NCI-H510A treated with DMSO at 0.1 percent for 48 hours (cell line): Measurements from ENCODE around the gene RBFOX2.
"Not testable (repeated sequence)": the region's sequence is repeated elsewhere in the genome, so short reads cannot be mapped to it uniquely, and the experiment has no call there.

Experiments used
- DNase-seq: peaks from one replicate; lab custom pipeline; 2025; lab: John Stamatoyannopoulos, UW

RBFOX2 gene

DNA sequence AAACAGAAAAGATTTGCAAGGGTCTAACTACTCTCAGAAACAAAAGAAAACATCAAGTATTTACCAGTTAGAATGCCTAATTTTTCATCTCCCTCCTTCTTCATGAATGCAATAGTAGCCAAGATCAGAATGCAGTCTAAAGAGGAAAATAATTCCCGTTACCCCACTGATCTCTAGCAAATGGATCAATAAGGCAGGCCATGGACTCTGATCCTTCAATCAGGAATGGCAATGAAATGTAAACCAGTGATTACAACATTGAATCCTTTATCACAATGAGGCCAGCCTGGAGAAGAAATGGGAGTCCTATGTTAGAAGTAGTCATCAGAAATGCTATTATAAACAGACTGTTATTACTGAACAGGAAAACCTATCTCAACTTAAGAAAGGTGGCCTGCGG, 204.4 kb downstream of the RBFOX2 start:
- DNase-seq, result no peak

DNA sequence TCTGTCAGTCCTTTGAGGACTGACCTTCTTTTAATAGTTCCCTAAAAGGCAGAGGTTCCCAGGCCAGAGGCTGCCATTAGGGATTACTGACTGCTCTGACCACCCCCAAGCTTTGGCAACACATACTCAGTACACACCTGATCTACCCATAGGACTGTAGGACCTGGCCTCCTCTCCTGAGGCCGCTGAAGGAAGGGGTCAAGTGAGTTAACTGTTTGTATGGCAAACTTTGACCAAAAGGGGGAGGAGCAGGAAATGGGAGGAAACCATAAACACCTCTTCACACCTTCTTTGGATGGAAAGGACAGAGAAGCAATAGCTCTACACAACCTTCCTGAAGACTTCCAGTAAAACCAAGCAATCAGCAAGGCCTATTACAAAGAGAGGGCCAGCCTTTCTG, 207.0 kb downstream of the RBFOX2 start:
- DNase-seq, result no peak

DNA sequence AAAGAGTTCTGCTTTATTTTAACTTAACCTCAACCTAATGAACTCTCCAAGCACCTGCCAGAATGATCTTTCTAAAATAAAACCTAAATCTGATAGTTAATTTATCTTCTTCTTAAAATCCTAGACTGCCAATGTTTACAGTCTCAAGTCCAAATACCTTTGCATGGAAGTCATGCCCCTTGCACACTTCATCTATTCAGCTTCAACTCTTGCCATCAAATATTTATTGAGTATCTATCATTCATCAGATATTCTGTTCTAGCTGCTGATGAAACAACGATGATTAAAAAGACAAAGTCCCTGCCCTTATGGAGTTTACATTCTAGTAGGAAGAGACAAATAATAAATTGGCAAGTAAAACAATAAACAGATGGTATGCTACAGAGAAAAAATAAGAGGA, 209.2 kb downstream of the RBFOX2 start:
- DNase-seq, result no peak

DNA sequence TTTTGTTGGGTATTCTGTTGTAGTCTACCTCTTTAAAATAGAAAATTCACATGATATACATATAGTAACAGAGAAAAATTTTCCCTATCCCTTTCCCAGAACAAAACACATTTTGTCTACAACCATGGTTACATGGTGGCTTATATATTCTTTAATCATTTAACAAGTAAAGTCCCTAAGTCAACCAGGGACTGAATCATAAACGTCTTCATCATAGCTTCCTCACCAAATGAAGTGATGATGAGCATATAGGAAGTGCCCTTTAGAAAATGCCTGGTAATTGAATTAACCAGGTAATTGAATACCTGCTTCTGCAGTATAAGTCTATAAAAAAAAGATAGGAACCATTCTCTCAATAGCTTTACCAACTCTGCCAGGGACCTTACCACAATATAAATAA, 209.7 kb downstream of the RBFOX2 start:
- no peak for DNase-seq

DNA sequence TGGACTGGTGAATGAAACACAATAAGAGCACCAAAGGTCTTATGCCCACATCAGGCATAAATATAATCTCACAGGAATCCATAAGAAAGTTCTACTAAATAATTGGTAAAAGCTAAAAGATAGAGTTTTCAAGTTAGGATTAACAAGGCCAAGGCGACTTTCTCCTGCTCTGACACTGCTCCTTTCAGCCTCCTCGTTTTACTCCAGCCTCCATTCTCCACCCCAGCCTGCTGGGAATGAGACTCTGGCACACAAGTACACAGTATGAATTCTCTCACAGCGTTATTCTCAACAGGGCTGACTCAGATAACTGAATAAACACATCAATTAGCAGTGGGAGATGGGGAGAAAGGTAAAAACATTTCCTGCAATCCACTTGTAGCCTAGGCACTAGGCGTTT, 216.0 kb downstream of the RBFOX2 start:
- no peak for DNase-seq

DNA sequence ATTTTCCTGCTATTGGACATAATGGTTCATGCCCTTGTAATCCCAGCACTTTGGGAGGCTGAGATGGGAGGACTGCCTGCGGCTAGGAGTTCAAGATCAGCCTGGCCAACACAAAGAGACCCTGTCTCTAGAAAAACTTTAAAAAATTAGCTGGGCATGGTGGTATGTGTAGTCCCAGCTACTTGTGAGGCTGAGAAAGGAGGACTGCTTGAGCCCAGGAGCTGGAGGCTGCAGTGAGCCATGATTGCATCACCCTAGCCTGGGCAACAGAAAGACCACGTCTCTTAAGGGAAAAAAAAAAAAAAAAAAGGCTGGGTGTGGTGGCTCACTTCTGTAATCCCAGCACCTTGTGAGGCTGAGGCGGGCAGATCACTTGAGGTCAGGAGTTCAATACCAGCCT, 217.0 kb downstream of the RBFOX2 start:
- DNase-seq, result no peak

DNA sequence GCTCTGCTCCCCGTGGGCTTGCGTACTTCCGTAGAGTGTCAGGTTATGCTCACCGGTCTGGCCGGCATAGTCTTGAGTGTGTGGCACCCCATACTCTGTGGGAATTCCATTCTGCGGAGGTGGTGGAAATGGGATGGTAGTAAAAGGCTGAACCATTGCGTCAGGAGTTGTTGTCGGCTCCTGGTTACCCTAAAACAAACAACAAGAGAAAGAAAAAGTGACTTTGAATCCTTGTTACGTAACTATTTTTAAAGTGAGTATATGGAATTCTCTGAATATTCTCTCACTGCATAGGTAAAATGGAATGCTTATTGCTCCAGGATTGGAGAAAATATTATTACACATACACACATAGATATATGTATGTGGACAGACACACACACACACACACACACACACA, 218.8 kb downstream of the RBFOX2 start:
- no peak for DNase-seq

DNA sequence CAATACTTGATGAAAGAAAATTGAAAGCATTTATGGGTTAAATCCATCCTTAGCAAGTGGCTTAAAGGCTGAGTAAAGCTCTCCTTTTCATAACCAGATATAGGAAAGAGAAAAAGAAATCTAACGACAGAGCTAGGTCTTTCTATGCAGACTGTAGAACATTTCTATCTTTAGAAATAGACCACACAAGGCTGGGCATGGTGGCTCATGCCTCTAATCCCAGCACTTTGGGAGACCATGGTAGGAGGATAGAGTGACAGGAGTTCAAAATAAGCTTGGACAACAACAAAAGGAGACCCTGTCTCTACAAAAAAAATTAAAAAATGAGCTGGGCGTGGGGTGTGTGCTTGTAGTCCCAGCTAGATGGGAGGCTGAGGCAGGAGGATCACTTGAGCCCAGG, 220.2 kb downstream of the RBFOX2 start:
- no peak for DNase-seq

DNA sequence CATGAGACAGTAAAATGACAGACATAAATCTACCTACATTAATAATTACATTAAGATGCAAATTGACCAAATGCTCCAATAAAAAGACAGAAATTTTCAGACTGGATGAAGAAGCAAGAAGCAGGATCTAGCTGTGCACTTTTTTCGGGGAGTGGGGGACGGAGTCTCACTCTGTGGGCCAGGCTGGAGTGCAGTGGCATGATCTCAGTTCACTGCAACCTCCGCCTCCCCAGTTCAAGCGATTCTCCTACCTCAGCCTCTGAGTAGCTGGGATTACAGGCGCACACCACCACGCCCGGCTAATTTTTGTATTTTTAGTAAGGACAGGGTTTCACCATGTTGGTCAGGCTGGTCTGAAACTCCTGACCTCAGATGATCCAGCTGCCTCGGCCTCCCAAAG, 222.0 kb downstream of the RBFOX2 start:
- DNase-seq, result not testable (repeated sequence)

DNA sequence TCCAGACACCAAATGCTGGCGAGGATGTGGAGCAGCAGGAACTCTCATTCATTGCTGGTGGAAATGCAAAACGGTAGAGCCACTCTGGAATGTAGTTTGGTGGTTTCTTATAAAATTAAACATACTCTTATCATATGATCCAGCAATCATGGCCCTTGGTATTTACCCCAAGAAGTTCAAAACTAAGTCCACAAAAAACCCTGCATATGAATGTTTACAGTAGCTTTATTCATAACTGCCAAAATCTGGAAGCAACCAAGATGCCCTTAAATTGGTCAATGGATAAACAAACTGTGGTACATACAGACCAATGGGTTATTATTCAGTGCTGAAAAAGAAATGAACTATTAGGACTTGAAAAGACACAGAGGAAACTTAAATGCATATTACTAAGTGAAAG, 223.2 kb downstream of the RBFOX2 start:
- no peak for DNase-seq

DNA sequence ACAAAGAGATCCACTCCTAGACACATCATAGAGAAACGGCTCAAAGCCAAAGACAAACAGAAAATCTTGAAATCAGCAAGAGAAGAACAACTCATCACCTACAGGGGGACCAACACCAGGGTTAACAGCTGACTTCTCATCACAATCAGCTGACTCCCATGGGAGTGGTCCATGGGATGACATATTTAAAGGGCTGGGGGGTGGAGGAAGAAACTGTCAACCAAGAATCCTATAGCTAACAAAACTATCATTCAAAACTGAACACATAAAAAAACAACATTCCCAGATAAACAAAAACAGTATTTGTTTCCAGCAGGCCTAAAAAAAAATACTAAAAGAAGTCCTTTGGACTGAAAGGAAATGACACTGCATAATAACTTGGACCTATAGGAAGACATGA, 224.2 kb downstream of the RBFOX2 start:
- DNase-seq, result no peak

DNA sequence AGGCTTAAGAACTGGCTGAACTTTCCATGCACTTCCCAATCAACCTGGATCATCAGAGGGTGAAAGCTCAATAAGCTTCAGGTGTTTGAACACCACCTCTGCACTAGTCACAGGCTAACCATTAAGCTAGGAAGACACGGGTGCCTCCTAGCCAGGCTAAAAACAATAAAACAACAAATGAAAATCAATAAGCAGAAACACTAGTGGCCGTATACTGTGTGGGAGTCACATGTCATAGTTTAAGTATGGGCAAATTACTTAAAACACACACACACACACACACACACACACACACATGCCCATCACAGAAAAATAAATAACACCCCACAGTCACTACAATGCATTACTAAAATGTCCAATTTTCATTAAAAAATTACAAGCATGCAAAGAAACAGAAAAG, 225.7 kb downstream of the RBFOX2 start:
- DNase-seq, result no peak

DNA sequence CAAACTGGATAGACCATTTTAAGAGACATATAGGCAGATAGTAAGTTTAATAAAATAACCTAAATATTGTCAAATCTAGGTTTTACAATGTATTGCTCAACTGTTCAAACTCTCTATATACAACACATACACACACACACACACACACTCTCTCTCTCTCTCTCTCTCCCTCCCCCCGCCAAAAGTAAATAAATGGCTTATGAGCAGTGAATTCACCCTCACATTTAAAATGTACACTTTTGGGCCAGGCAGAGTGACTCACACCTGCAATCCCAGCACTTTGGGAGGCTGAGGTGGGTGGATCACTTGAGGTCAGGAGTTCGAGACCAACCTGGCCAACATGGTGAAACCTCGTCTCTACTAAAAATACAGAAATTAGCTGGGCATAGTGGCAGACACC, 227.3 kb downstream of the RBFOX2 start:
- DNase-seq, result not testable (repeated sequence)

DNA sequence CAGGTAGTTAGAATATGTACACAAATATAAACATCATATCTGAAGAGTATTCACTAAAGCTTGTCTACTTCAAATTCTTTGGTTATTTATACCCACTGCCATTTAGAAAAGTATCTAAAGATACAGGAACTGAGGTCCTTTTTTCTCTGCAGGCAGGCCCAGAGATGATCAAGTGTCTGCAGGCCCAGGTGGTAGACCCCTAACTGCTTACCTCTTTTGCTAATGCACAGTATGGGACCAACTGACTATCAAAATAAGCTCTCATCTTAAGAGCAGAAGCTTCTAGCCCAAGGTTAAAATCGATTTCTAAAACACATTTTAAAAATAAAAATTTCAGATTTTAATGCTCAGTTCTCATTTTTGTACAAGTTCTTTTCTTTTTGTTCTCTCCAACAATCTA, 229.5 kb downstream of the RBFOX2 start:
- DNase-seq, result no peak

DNA sequence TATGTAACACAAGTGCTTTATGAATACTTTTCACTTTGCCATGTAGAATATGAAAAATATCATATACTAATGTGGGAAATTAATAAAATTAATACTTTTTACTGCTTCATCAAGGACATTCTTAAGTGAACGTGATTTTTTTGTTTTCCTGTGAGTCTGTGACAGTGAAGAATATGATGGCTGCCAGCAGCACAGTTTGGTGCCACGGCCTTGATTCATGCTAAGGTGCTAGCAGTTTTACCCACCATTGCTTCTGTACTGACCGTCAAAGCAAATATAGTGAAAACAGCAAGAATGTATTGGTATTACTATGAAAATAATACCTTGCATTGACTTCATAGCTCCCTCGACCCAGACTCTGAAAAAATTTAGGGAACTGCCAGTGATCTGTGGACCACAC, 231.2 kb downstream of the RBFOX2 start:
- DNase-seq, result no peak

DNA sequence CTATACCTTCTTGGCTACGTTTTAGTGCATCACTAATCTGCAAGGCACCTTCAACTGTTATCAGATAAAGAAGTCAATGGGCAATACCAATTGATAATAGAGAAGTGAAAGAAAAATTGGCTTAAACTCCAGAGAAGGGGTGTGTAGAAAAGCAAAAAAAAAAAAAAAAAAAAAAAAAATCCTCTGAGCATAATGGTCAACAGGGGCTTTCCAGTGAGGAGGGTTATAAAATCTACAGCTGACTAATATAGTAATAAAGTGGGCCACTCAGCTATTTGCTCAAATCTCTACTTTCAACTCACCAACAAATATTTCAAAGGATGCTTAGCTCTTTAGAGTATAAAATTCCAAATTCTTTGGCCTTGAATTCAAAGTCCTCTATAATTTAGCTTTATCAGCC, 233.1 kb downstream of the RBFOX2 start:
- DNase-seq, result no peak

DNA sequence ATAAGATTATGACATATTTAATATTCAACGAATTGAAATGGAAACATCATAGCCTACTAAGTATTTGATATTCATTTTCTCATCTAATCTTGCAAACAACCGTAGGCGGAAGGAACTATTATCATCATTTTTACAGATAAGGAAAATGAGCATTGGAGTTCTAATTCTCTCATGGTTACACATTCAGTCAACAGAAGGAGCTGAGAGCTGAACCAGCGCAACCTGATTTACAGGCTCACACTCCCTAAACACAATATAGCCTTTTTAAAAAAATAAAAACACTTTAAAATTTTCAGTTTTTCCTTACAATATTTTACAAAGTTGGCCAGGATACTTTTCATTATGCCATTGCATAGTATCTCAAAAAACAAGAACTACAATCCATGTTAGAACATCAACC, 236.1 kb downstream of the RBFOX2 start:
- no peak for DNase-seq

DNA sequence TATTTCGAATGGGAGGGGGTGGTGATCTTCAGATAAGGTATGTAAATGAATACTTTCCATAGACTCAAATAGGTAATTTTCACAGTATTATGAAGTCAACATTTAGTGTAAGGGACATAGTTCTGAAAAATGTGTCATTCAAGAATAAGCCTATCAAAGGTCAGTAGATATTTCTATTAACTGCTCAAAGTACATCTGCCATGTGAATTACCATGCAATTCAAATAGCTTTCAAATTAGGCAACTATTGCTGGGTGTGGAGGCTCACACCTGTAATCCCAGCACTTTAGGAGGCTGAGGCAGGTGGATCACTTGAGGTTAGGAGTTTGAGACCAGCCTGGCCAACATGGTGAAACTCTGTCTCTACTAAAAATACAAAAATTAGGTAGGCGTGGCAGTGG, 236.8 kb downstream of the RBFOX2 start:
- not testable (repeated sequence) for DNase-seq

DNA sequence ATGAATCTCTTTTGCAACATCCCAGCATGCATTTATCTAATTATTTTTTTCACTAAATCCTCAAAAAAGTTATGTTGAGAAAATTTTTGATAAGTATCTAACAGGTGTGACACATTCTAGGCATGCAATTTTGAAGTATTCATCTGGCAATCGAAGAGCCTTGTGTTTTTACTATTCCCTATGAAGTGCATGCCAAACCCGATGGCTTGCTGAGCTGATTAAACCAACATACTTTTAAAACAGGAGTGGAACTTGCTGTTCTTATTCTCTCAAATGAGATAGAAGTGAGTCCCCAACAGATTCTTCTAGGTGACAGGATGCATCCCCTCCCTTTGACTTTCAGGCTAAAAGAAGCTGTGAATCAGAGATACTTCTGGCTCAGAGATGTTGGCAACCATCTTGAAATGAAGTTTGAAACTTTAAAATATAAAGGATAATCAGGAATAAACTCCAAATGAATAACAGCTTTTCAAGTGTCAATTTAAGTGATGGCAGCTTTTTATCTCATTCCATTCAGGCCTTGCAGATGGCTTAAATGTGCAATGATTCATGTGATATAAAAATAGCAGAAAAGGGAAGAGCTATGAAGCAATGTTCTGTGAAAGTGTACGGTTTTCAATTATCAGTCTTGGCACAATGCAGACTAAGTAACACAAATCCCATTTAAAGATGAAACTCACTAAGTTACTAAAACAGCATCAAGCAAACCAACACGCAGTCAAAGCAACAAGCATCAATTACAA, 243.3 kb downstream of the RBFOX2 start:
- DNase-seq, result no peak

DNA sequence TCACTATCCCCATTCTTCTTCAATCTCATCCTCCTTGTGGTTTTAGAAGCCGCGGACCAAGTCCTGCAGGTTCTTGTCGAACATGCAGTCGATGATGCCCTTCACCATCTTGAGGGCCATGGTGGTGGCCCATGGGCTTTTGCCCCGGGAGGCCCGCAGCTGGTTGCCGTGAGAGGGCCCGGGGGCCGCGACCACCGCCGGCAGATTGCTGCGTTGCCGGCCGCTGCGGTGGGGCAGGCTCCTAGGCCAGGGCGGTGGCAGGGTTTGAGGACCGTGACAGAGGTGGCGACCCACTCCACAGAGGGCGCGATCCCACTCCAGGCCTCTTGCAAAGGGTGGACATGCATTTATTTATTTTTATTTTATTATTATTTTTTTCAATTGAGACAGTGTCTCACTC, 244.0 kb downstream of the RBFOX2 start:
- no peak for DNase-seq

DNA sequence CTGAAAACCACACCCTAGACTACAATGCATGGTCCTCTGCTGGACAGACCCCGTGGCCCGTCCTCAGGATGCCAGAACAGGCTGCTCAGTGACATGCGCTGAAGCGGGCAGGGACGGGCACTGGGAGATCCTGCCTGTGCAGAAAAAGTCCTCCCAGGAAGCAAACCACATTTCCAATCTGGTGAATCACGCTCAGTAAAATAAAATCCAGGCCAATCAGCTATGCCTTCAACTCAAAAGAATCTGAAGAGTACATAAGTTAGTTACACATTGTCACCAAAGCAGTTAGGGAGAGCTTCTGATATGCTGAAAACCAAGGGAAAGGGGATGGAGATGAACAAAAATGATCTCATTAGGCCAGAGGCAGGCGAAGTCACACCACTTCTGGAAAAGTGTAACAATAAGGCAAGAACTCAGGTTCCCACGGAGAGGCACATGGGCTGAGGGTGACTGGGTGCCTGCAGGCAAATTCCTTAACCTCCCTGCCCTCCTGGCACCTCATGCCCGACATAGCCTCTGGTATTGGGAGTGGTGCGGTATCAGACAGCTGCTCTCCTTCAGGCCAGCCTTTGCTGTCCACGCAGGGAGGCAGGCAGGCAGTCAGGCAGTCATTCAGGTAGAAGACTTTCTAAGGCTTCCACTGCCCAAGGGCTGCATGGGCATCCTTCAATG, 244.5 kb downstream of the RBFOX2 start:
- DNase-seq, result no peak

DNA sequence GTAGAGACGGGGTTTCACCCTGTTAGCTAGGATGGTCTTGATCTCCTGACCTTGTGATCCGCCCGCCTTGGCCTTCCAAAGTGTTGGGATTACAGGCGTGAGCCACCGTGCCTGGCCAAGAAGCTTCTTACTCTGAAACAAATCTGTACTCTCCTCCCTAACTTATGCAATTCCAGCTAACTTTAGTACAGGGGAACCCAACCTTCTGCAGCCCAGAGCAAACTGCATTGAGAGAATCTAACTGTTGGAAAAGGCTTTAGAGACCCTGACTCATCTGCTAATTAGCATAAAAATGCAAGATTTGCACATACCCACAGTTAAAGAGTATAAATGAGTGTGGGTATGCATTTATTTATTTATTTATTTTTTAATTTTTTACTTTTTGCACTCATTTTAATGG, 246.1 kb downstream of the RBFOX2 start:
- no peak for DNase-seq

DNA sequence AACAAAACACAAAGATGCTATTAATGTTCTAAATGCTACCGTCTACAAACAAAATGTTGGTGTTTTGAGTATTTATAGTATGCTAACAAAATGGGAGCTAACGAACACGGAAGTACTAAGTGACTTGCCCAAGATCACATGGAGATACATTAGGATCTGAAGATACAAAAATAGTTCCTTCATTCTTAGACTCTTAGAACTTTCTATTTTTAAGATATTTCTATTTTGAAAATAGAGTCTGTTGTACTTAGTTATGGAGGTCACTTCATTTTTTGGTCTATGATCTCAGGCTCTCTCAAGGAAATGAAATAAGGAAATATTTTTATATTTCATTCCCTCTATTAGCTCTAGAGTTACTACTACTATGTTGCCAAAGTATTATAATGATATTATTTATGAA, 246.7 kb downstream of the RBFOX2 start:
- no peak for DNase-seq

DNA sequence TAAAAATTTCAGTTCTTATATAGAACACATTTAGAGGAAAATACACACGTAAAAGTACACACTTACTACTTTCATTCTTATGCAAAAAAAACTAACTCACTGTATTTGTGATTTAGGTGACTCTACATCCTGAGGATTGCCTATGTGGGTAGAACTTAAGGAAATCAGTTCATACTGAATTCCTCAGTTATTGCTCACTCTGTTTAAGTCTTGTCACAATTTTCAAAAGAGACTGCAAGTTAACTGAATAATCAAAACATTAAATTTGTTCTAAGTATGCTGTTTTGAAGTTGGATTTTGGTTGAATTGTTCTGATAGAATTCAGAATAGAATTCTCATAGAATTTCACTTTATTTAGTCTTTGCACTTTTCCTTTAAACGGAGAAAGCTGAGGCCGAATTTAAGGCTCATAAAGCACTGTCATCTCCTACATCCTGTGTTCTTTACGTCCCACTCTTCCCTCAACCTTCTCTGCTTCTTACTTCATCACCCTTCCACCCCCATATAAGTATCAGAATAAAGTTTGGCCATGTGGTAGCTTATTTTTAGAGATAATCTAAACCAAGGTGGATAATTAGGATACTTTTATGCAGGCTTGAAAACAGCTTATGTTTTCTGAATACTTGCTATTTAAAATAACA, 251.2 kb downstream of the RBFOX2 start:
- DNase-seq, result no peak
